GM10248 (cell line): ENCODE data around the gene RAPGEF2.

ENCODE experiments used
- CTCF ChIA-PET: fragments of 300-600 bp; sonication (Branson Sonifier 250); formaldehyde crosslinking; extraction: SDS; loops from one replicate; lab custom pipeline; 2021; ENCODE audit warnings: antibody characterized with exemption; lab: Yijun Ruan, JAX
- POLR2A ChIA-PET: fragments of 350-650 bp; sonication (Branson Sonifier 250); formaldehyde crosslinking; extraction: SDS; loops from one replicate; lab custom pipeline; 2020; ENCODE audit warnings: antibody characterized with exemption; lab: Yijun Ruan, JAX
- DNase-seq: peaks from one replicate; pipeline ENCODE4 v3.0.0; 2012; ENCODE audit errors: extremely low spot score
- CTCF ChIP-seq: IDR thresholded peaks from 2 replicates; pipeline ENCODE4 v1.5.1; 2012; ENCODE audit warnings: mild to moderate bottlenecking, low read depth; ENCODE audit errors: extremely low read depth, missing control alignments, control extremely low read depth

The RAPGEF2 gene

GRCh38 chr4:159197260-159197884 lies 94.5 kb downstream of the RAPGEF2 start:
- no peak for TF ChIP-seq CTCF
- CTCF ChIA-PET: interaction anchor here (1.3 to 2.6 kb wide), 3 partner anchors 12 to 346 kb away, joined by 3 to 6 read pairs (median 4); no protein-coding TSS in a partner anchor
- DNase-seq: no peak
- POLR2A ChIA-PET: no interaction called here

GRCh38 chr4:159197885-159198269 lies 95.0 kb downstream of the RAPGEF2 start:
- ChIA-PET CTCF (interaction anchor here (1.3 to 2.6 kb wide), 3 partner anchors 12 to 347 kb away, joined by 3 to 6 read pairs (median 4); no protein-coding TSS in a partner anchor), POLR2A (no interaction called here)
- no peak for TF ChIP-seq CTCF

GRCh38 chr4:159199826-159200225 lies 96.9 kb downstream of the RAPGEF2 start:
- CTCF ChIA-PET: interaction anchor here (0.8 to 1.2 kb wide), 6 partner anchors 11 to 489 kb away, joined by 3 to 5 read pairs (median 4); no protein-coding TSS in a partner anchor
- POLR2A ChIA-PET: no interaction called here
- TF ChIP-seq CTCF: no peak
- DNase-seq: no peak

More at GRCh38 chr4:159197885-159198269, 95.0 kb downstream of the RAPGEF2 start:
- DNase-seq: no peak

- CTCF ChIA-PET: interaction anchor here (1.0 to 4.3 kb wide), 11 partner anchors 9 to 350 kb away, joined by 3 to 55 read pairs (median 5); no protein-coding TSS in a partner anchor
Observed at GRCh38 chr4:159201168-159201567, 98.3 kb downstream of the RAPGEF2 start.

GRCh38 chr4:159204566-159204965 lies 101.7 kb downstream of the RAPGEF2 start:
- ChIA-PET CTCF (interaction anchor here (1.1 to 4.3 kb wide), 8 partner anchors 7 to 347 kb away, joined by 3 to 55 read pairs (median 6); no protein-coding TSS in a partner anchor), POLR2A (no interaction called here)
- DNase-seq: no peak

More at GRCh38 chr4:159201168-159201567, 98.3 kb downstream of the RAPGEF2 start:
- DNase-seq: no peak
- TF ChIP-seq CTCF: no peak
- POLR2A ChIA-PET: no interaction called here

GRCh38 chr4:159205466-159205865 lies 102.6 kb downstream of the RAPGEF2 start:
- no peak for TF ChIP-seq CTCF
- CTCF ChIA-PET: no interaction called here
- POLR2A ChIA-PET: no interaction called here
- no peak for DNase-seq

More at GRCh38 chr4:159204566-159204965, 101.7 kb downstream of the RAPGEF2 start:
- TF ChIP-seq CTCF: no peak
